HG03196 (cell line): ENCODE data around the gene CUL2.
"Not testable (repeated sequence)": the region's sequence is repeated elsewhere in the genome, so short reads cannot be mapped to it uniquely, and the experiment has no call there.

Experiments used
- ATAC-seq: cut with Tn5 transposase; IDR thresholded peaks from one replicate; pipeline ENCODE4 v1.9.1; 2021; ENCODE audit not compliant: unreplicated experiment

The CUL2 gene

DNA sequence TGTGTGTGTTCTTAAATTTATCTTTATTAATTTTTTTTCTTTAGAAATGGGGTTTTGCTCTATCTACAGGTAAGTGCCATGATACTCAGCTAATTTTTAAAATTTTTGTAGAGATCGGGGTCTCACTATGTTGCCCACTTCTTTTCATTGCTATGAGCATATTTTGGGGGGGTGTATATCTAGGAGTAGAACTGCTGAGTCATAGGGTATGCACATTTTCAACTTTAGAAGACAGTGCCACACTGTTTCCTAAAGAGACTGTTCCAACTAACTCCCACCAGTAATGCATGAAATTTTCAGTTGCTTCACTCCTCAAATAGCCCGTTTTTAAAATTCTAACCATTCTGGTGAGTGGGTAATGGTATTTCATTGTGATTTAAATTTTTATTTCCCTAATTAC lies 108.3 kb downstream of the CUL2 start:
- no peak for ATAC-seq

- ATAC-seq, result no peak
Observed at GRCh38 chr10:34979938-34980337, 110.2 kb downstream of the CUL2 start.

GRCh38 chr10:34978080-34978479 lies 112.1 kb downstream of the CUL2 start:
- no peak for ATAC-seq

GRCh38 chr10:34976380-34976910 lies 113.7 kb downstream of the CUL2 start:
- ATAC-seq, result not testable (repeated sequence)

DNA sequence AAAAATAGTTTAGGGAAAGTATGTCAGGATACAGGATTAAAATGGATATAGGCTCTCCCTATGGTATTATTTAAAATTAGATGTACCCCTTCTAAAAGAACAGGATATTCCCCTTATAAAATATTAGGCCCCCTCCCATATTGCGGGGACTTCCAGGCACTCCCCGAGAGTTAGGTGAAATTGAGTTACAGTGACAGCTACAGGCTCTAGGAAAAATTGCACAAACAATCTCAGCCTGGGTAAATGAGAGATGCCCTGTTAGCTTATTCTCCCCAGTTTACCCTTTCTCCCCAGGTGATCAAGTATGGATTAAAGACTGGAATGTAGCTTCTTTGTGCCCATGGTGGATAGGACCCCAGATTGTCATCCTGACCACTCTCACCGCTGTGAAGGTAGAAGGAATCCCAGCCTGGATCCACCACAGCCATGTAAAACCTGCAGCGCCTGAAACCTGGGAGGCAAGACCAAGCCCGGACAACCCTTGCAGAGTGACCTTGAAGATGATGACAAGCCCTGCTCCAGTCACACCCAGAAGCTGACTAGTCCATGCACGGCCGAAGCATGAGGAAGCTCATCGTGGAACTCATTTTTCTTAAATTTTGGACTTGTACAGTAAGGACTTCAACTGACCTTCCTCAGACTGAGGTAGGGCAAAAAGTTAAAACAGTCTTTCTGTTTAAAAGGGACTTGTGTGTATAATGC lies 115.6 kb downstream of the CUL2 start:
- not testable (repeated sequence) for ATAC-seq

GRCh38 chr10:34973757-34974156 lies 116.4 kb downstream of the CUL2 start:
- not testable (repeated sequence) for ATAC-seq

DNA sequence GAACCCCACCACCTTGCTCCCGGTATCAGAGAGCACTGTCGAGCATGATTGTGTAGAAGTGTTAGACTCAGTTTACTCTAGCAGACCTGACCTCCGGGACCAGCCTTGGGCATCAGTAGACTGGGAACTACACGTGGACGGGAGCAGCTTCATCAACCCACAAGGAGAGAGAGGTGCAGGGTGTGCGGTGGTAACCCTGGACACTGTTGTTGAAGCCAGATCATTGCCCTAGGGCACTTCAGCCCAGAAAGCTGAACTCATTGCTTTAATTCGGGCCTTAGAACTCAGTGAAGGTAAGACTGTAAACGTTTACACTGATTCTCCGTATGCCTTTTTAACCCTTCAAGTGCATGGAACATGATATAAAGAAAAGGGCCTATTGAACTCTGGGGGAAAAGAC lies 117.0 kb downstream of the CUL2 start:
- not testable (repeated sequence) for ATAC-seq

- ATAC-seq, result not testable (repeated sequence)
Observed at GRCh38 chr10:34972591-34972990, 117.5 kb downstream of the CUL2 start.

DNA sequence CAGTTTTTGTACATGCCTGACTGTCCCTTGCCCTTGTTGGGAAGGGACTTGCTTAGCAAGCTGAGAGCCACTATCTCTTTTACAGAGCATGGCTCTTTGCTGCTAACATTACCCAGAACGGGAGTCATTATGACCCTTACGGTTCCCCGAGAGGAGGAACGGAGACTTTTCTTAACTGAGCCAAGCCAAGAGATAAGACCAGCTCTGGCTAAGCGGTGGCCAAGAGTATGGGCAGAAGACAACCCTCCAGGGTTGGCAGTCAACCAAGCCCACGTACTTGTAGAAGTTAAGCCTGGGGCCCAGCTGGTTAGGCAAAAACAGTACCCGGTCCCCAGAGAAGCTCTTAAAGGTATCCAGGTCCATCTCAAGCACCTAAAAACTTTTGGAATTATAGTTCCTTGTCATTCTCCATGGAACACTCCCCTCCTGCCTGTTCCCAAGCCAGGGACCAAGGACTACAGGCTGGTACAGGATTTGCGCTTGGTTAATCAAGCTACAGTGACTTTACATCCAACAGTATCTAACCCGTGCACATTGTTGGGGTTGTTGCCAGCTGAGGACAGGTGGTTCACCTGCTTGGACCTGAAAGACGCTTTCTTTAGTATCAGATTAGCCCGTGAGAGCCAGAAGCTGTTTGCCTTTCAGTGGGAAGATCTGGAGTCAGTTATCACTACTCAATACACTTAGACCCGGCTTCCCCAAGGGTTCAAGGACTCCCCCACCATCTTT lies 118.4 kb downstream of the CUL2 start:
- ATAC-seq, result not testable (repeated sequence)

DNA sequence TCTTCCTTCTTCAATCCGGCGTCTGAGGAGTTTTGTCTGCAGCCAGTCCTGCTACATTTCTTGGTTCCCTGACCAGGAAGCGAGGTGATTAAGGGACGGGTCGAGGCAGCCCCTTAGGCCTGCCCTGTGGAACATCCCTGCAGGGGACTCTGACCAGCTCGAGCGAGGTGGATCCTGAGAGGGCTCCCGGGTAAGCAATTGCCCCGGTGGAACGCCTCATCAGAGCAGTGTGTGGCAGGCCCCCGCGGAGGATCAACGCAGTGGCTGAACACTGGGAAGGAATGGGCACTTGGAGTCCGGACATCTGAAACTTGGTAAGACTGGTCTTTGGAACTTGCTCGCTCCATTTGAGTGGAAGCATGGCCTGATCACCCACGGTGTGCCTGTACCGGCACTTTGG lies 121.0 kb downstream of the CUL2 start:
- ATAC-seq, result no peak

- ATAC-seq, result no peak
Observed at GRCh38 chr10:34967335-34967880, 122.7 kb downstream of the CUL2 start.

- no peak for ATAC-seq
Observed at GRCh38 chr10:34966451-34966850, 123.7 kb downstream of the CUL2 start.

DNA sequence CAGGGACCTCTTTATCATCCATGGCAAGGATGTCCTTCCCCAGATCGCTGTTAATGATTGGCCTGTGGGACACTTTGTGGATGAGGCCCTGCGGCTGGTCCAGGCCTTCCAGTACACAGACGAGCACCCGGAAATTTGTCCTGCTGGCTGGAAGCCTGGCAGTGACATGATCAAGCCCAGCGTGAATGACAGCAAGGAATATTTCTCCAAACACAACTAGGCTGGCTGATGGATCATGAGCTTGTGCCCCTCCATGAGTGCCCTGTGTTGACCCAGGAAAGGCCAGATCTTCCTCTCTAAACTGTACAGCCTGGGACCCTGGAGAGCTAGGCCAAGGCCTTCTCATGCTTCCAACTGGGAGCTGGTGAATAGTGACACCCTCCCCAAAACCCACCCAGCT lies 124.1 kb downstream of the CUL2 start:
- ATAC-seq, result no peak

DNA sequence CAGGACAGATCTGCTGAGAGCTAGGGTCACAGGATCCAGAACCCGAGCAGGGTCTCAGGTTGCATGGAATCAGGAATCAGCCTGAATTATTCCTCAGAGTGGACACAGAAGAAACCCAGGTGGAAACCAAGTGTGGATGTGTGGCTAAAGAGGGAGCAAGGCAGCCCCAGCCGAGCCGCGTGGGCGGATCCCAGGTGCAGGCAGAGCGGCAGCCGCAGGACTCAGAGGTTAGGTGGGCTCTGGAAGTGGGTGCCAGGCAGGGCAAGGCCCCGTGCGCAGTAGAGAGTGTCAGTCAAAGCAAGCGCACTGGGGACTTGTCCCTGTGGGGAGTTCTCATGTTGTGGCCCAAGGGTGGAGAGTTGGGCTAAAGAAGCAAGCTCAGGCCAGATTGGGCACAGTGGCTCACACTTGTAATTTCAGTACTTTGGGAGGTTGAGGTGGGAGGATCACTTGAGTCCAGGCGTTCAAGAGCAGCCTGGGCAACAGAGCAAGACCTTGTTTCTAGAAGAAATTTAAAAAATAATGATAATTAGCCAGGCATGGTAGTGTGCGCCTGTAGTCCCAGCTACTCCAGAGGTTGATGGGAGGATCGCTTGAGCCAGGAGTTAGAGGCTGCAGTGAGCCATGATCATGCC lies 125.9 kb downstream of the CUL2 start:
- ATAC-seq, result no peak

GRCh38 chr10:34962866-34963265 lies 127.3 kb downstream of the CUL2 start:
- ATAC-seq, result no peak

DNA sequence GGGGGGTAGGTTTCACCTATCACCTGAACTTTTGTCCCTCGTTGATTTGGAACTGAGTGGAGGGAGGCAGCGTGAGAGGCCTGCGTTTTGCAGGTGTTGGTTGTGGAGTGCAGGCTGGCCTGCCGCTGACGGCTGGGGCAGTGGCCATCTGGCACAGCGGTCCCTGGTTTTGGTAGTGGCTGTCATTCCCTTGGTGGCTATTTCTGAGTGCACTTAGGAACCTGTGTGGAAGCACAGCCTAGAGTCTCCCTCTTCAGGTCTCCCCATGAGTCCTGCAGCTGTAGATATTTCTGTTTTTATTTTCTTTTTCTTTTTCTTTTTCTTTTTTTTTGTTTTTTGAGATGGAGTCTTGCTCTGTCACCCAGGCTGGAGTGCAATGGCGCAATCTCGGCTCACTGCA lies 129.2 kb downstream of the CUL2 start:
- ATAC-seq, result no peak

DNA sequence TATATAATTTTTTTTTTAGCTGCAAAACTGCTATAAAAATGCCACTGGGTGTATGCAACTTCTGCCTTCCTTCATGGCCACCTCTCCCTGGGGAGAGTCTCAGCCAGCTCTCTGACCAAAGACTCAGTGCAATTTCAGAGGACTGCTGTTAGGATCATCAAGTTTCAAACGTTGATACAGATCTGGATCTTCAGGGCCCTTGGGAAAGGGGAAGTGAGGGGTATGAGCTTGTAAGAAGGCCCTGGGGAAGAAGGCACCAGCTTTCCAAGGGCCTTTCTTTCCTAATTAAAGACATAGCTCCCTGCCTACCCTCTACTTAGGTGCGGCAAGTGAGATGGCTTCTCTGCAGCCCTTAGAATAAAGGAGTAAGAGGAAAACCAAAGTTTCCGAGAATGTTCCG lies 130.4 kb downstream of the CUL2 start:
- no peak for ATAC-seq

- ATAC-seq, result no peak
Observed at GRCh38 chr10:34959321-34959720, 130.8 kb downstream of the CUL2 start.
